ENCODE results near the gene YBX3.

YBX3 gene

DNA sequence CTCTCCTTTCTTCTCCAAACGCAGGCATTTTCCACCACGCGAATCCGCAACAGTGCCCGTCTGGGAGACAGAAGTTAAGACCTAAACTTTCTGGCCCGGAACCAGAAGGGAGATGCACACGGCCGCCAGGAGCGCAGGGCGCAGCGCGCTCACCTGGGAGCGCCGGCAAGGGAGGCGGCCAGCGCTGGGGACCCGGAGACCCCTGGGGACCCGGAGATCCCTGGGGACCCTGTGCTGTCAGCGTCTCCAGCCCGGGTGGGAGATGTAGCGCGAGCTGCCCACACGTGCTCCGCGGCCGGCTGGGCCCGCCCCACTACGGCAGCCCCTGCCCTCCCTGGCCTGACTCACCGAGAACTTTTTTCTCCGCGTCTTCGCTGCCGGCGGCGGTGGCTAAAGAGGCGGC is 620 bp downstream of the YBX3 start:
- peak in 1 of 2 donors; percentile 8 for DNase-seq (ENCODE audit: low read depth in 1 of 2, low spot score in 1 of 2)

DNA sequence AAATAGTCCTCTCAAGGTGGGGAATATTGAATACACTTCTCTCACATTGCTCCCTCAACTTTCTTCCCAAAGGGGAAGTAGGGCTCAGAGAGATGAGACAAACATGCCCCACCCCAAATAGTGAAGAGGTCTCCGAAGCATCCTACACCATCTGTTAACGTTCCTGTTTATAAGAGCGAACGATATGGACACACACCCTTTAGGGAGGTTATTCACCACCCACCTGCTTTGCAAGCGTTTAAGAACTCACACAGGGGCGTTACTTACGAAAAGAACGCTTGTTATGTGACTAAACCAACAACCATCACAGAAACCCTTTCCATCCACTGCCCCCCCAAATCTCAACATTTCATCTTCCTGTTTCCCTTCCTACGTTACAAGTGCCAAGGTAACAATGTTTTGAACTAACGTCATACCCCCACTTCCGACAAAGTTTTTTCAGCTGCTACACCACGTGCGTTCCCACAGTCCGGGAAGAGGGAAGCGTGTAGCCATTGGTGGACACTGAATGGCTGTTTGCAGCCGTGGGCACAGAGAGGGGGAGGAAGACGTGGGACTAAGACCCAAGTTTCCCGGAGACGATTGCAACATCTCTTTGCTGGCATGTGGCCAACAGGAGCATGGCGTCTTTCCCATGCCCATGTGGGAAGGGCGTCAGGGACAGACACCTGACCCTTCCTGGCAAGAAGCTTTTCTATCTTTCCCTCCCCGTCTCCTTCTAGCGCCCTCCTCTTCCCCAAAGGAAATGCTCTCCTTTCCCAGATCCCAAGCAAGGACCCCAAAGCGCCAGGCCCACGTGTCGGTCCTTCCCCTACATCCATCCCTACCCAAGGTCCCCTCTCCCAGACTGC is 1.2 kb downstream of the YBX3 start:
- DNase-seq (ENCODE audit: low read depth in 1 of 2, low spot score in 1 of 2), result peak in 1 of 2 donors; percentile 5

DNA sequence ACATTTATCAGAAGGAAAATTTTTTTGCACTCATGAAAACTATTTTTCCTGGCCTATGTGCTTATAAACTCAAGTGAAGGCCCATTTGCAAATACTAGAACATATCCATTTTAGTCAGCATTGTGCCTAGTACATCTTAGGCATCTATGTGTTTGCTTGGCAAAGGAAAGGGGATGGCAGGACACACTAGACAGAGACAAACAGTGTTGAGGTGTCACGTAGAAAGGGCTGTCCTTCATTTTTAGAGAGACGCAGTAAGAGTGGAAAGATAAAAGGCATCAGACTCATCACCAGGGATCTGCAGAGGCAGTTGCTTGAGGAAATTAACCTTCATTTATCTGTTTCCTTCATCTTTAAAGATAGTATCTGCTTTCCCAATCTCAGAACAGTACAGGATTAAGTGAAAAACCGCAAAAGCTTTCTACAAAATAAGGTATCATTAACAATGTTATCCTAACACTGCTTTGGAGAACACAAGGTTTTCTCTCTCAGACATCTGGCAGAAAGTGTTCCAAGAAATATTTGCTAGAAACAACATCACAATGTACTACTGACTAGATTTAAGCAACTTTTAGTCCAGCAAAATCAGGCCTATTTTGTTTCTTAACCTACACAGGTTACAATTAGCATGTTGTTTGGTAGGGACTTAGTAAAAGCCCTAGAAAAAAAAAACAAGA is 2.0 kb downstream of the YBX3 start:
- no peak for DNase-seq (ENCODE audit: low read depth in 1 of 2, low spot score in 1 of 2)

DNA sequence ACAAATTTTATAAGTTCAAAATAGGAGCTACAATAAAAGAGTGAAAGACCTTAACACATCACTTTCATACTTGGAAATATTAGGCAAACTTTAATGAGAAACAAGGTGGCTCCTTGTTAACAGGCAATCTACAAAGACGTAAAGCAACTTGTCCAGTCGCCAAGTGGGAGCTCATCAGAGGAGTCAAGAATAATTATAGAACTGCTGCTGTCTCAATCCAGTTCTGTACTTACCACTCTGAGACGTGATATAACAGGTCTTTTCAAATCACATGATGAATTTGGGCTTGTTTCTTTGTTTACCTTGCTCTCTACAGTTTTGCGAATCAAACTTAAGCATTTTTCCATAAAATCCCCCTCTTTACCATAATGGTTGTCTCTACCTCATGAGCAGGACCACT is 3.6 kb downstream of the YBX3 start:
- DNase-seq (ENCODE audit: low read depth in 1 of 2, low spot score in 1 of 2), result no peak

DNA sequence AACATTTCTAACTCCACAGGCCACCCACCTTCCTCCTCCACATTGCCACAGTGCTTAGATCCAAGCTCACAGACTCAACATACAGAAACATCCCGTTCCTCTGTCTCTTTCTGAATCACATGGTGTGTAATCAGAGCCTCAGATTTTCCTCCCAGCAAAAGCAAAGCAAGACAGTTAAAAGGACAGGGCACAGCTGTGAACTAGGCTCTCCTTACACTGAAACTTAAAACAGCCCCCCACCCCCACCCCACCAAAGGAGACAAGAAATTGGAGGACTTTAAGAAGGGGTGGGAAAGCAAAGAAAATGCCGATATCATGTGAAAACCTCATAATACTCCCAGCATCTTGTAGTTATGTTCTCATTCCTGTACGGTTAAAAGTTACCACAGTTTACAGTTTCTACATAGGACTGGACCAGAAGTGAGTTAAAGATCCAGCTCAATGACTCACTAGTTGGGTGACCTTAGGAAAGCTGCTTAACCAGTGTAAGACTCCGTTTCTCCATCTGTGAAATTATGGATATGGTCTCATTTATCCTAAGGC is 4.8 kb downstream of the YBX3 start:
- no peak for DNase-seq (ENCODE audit: low read depth in 1 of 2, low spot score in 1 of 2)

DNA sequence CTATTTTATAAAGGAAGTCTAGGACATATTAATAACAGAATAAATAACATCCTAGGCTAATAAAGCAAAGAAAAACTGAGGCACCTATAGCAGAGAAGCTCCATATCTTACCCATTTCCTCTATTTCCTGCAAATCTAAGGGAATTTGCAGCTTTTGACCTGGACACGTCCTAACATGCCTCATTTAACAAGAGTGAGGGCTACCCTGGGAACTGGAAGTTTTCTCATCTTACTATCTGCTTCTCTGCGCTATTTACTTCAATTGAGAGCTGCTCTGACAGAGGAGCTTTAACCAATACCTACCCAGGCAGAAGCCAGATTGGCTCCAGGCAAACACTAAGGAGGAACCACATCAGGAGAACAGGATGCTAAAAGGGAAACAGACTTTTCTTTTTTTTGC is 5.7 kb downstream of the YBX3 start:
- DNase-seq (ENCODE audit: low read depth in 1 of 2, low spot score in 1 of 2), result no peak

DNA sequence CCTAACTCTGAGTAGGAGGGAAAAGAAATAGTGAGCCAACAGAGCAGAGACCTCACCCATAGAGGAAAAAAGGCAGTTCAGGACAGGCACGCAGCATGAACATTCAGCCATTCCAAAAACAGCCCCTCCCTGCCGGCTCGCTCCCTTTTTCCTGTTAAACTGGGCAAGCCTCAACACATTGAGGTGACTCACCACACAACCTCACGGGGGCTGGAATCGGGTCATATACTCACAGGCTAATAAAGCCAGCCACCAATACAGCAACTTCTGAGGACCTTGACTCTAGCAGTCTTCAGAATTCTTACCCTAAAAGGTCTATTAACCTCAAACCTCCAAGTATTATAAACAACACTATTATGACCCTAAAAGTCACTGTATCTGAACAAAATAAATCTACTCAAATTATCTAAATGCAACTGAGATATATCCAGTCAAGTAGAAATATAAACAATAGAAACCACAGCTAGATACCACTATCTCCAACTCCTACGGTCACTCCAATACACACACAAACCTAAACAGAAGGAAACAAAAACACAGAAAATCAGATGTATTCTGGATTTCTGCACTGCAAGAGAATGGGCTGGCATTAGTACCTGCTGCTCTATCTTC is 6.3 kb downstream of the YBX3 start:
- no peak for DNase-seq (ENCODE audit: low read depth in 1 of 2, low spot score in 1 of 2)

DNA sequence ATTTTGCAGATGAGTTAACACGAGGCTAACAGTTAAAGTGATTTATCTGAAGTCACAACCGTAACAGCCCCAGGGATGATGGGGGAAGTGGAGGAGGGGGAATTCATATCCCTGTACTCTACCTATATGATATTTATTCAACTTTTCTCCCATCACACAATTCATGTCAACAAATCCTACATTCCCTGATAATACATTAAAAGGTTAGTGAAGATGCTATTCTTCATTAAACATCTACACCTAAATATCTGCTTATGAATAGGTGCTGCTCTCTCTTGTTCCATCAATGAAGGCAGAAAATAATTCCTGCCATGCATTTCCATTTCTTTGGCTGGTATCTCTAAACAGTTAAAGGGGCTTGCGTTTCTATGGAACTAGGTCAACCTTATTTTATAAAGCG is 6.8 kb downstream of the YBX3 start:
- no peak for DNase-seq (ENCODE audit: low read depth in 1 of 2, low spot score in 1 of 2)

DNA sequence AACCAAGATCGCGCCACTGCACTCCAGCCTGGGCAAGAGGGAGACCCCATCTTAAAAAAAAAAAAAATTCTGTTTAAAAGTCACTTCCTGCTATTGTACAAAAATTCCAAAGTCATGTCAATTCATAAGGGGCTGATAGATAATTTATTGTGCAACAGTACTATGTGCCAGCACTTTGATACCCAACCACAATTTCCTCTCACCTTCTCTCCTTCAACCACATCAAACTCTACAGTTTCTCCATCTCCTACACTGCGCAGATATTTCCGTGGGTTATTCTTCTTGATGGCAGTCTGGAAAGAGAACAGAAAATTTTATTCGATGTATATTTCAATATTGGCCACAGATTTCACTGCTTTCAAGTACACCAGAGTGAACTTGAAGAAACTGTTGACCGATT is 7.6 kb downstream of the YBX3 start:
- DNase-seq (ENCODE audit: low read depth in 1 of 2, low spot score in 1 of 2), result no peak

DNA sequence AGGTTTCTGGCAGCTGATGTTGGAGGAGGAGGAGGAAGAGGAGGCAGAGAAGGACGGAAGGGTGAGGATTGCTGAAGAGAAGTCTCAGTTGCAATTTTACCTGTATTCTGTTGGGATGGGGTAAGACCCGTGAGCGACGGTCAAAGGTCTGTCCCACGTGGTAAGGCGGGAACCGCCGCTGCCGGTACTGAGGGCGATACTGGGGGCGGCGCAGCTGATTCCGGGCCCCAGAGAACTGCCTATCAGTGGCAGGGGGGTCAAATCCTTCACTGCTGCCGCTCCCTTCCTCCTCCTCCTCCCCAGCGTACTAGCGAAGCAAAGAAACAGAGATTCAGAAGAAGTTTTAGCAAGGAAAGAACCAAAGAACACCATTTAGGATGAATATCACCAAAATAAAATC is 13.3 kb downstream of the YBX3 start:
- DNase-seq (ENCODE audit: low read depth in 1 of 2, low spot score in 1 of 2), result no peak

DNA sequence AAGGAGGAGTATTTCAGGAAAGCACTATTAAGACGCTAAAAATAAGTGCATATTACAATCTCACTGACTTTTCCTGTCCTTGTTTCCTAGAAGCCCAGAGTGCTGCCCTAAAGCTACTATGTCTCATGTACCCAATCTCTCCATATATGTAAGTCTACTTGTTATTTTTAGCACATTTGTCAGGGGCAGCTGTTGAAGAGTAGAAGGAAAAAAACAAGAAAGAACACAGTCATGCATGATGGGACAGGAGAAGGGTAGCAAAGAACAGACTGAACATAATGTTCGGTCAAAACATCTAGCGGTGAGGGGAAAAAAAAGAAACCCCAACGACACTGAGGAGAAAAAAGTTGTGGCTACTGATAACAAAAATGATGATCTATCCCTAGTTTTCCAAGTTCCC is 14.3 kb downstream of the YBX3 start:
- DNase-seq (ENCODE audit: low read depth in 1 of 2, low spot score in 1 of 2), result no peak

DNA sequence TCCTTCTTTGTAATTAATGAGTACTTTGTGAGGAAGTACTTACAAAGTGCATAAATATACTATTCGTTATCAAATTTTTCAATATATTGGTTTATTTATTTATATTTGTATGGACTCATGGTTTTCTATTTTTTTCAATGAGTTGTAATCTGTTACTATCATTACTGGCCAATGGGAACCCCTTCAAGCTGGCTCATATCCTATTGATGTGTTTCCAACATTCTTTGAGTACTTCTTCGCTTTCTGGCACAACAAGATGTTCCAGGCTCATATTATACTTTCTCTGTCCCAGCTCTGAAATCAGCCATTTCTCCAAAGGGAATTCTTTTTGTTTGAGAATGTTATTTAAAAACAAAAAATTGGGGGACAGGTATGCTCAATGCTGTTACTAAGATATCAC is 17.5 kb downstream of the YBX3 start:
- no peak for DNase-seq (ENCODE audit: low read depth in 1 of 2, low spot score in 1 of 2)

DNA sequence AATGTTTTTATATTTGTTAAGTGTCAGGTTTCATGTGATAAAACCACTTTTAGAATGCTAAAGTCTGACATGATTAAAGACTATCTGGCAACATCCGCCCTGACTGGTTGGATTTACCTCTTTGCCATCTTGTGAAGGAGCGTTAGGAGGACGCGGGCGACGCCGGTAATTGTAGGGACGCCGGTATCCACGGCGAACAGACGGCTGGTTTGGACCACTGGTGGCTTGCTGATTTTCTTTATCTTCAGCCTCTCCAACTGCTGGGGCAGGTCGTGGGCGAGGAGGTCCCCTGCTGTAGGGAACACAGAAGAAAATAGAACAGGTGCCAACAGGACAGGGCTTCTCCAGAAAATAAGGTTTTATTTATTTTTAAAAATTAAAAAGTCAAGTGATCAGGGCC is 21.3 kb downstream of the YBX3 start:
- DNase-seq (ENCODE audit: low read depth in 1 of 2, low spot score in 1 of 2), result no peak

DNA sequence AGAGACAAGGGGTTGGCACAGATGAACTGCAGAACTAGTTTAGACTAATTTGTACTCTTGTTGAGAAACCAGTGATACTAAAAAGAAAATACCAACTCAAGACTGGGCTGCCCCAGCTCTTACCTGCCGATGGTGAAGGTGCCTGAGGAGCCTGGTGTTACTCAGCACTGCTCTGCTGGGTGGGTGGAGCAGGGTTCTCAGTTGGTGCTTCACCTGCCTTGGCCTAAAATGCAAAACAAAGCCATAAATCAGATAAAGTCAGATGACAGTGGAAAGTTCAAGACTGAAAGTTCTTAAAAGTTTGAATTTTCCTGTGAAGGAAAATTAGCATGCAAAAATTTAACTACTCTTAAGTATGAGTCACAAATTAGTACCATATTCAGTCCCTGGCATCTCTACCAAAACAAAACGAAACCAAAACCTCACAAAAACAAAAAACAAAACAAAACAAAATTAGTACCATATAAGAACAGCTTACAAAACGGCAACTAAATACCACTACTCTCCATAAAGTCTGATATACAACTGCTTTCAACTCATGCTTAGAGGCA is 21.9 kb downstream of the YBX3 start:
- no peak for DNase-seq (ENCODE audit: low read depth in 1 of 2, low spot score in 1 of 2)

DNA sequence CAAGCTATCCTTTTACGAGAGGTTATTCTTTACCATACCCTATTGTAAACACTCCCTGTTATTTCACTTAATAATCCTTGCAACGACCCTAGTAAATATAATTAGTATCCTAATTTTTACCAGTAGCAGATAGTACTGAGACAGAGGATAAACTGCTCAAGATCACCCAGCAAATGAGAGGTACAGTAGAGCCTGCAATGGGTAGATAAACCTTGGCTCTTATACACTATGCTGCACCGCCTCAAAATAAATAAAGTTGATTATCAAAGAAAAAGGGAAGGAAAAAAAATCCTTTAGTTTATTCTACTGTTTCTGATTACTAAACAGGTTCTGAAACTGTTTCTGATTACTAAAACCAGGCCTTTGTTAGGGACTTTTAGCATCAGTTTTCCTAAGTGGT is 22.5 kb downstream of the YBX3 start:
- DNase-seq (ENCODE audit: low read depth in 1 of 2, low spot score in 1 of 2), result no peak

DNA sequence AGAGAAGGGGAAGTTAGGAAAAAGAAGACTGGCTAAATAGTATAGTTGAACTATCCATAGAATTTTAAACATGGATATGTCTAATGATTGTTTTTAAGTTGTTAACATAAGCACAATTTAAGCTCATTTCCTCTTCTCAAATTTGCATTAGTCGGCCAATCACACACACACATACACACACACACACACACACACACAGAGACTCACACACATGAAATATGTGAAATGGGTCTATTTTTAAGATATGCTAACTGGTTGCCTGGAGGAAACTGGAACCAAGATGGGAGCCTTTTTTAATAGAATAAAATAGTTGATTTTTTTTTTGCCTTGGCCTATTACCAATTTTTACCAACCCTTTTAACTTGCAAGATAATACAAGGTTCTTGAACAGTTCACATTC is 25.3 kb downstream of the YBX3 start:
- no peak for DNase-seq (ENCODE audit: low read depth in 1 of 2, low spot score in 1 of 2)

DNA sequence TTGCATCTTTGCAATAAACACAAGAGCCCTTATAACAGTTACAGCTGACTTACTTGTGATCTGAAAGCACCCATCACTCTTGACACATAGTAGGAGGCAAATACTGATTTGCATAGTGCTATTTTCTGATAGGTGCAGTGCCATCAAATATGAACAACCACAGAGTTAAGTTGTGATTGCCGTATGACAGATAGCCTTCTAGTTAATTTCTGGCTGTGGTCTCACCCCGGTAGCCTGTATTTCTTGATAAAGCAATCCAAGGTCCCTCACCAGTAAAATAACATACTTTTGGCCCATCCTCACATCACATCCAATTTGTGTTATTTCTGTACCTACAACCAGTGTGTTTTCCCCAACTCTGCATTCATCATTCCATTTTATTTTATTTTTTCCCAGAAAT is 26.0 kb downstream of the YBX3 start:
- no peak for DNase-seq (ENCODE audit: low read depth in 1 of 2, low spot score in 1 of 2)

DNA sequence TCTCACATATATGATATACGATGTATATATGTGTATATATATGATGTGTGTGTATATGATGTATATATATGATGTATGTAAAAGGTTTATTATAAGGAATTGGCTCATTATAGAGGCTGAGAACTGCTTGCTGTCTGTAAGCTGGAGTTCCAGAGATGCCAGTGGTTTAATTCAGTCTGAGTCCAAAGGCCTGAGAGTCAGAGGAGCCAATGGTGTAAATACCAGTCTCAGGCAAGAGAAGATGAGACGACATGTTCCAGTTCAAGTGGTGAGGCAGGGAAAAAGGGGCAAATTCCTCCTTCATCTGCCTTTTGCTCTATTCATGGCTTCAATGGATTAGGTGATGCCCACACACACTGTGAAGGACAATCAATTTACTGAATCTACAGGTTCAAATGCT is 32.2 kb downstream of the YBX3 start:
- no peak for DNase-seq (ENCODE audit: low read depth in 1 of 2, low spot score in 1 of 2)

DNA sequence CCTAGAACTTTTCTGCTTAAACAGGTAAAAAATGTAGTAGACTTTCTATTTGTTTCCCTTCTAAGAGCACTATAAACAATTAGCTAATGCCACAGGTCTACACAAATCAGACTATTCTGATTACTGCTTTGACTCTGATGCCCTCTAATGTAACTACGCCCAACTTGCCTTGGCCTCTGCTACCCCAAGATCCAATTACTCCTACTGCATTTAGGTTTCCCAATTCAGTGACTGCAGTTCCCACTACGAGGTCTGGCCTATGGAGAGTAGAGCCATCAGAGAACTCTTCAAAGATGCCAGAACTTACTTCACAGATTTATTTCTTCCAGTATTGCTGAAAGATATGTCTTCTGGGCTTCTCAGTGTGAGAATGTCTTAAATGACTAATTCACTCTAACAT is 34.0 kb downstream of the YBX3 start:
- no peak for DNase-seq (ENCODE audit: low read depth in 1 of 2, low spot score in 1 of 2)

DNA sequence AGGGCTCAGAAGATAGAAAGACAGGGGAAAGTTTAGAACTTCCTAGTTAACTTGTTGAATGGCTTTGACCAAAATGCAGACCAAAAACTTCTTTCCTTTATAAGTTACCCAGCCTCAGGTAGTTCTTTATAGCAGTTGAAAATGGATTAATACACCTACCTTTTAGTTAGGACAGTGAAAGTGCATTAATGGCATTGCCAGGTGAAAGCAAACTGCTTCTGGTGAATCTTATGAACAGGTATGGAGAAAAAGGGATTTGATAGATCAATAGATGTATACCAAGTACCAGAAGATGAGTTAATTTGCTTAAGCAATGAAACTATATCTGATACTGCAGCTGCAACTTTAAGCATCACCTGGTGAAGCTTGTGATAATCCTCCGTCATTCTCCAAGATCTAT is 35.1 kb downstream of the YBX3 start:
- DNase-seq (ENCODE audit: low read depth in 1 of 2, low spot score in 1 of 2), result no peak

DNA sequence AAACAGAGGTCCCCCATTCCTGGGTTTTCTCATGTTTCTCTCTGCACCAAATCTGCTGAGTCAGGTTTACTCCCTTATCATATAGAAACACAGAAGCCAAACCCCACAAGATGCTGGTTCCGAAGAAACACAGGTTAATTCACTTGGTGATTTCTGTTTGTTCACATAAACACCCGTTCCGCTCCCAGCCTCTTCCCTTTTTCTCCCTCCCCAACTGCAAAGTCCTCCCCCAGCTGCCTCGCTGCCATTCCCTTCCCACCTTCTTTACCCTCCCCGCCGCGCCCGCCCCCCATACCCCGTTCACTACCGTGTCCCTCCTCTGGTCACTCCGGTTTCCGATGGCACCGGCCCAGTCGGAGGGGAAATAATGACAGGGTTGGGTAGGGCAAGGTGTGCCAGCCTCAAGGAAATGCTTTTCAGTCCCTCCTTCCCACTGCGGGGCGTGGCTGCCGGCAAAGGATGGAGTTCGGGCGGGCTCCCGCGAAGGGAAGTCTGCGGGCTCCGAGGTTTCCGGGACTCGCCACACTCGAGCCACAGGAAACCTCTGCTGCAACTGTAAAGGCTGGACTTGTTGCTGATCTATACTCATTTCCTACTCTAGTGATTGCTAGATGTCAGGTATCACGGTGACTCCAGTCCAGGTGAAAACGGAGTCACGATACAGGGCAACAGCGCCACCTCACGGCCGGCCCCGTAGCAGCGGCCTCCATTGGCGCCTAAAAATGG is 49.3 kb downstream of the YBX3 start, which contains the start of gene STYK1:
Gene STYK1 (minus strand): TSS at position 394 of the 726 bp plus-strand sequence. CDS start 39,434 bp downstream, outside the sequence.
- peak; percentile 35 to 41 for DNase-seq (ENCODE audit: low read depth in 1 of 2, low spot score in 1 of 2)
